ENCODE results near the gene NUPR1.

DNA sequence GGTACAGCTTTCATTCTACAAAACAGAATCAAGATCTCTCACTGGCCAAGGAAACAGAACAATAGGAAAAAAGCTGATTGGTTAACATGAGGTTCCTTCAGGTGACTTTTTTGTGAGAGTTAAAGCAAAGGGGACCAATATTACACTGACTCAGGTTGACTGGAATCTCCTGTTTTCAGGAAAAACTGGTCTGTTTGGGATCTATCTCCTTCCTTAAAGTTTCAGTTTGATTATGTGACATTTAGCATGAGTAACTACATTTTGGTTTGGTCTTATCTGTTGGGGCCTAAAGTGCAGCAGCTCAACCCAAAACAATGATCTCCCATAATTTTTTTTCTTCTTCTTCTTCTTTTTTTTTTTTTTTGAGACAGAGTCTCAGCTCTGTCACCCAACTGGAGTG lies 9.7 kb downstream of the NUPR1 start:
- TF ChIP-seq POLR2A (IDR thresholded peaks at IDR 0.05) (no peak), CTCF (IDR thresholded peaks at IDR 0.05 in 4 of 5, conservative IDR thresholded peaks at IDR 0.05 in 1 of 5) (no peak)
